Subcutaneous abdominal adipose tissue (tissue), 5 donors: ENCODE results near the gene GADD45G.

Experiments used
- H3K27ac ChIP-seq: one replicate; pipeline ENCODE4 v1.7.0; 2013; ENCODE audit warnings: low read depth, mild to moderate bottlenecking, inconsistent platforms, low read length, moderate library complexity
- H3K27me3 ChIP-seq, 5 donors: one replicate each; pipeline ENCODE4 v1.7.0; 2013; ENCODE audit warnings: low read length in 5 of 5, inconsistent platforms in 1 of 5; ENCODE audit not compliant: control insufficient read depth in 5 of 5, insufficient read depth in 4 of 5
- H3K36me3 ChIP-seq, 5 donors: one replicate each; pipeline ENCODE4 v1.7.0; 2013; ENCODE audit warnings: low read length in 5 of 5; ENCODE audit not compliant: control insufficient read depth in 5 of 5, insufficient read depth in 5 of 5
- H3K4me1 ChIP-seq, 5 donors: one replicate each; pipeline ENCODE4 v1.7.0; 2013; ENCODE audit warnings: low read length in 5 of 5, mild to moderate bottlenecking in 3 of 5, moderate library complexity in 1 of 5; ENCODE audit not compliant: control insufficient read depth in 5 of 5, insufficient read depth in 5 of 5
- H3K4me3 ChIP-seq, 5 donors: one replicate each; pipeline ENCODE4 v1.7.0; 2013; ENCODE audit warnings: low read length in 5 of 5, low read depth in 1 of 5
- H3K9ac ChIP-seq, 5 donors: one replicate each; pipeline ENCODE4 v1.7.0; 2013; ENCODE audit warnings: low read length in 5 of 5, mild to moderate bottlenecking in 4 of 5, moderate library complexity in 3 of 5
- H3K9me3 ChIP-seq, 5 donors: one replicate each; pipeline ENCODE4 v1.7.0; 2013; ENCODE audit warnings: low read length in 5 of 5; ENCODE audit not compliant: control insufficient read depth in 5 of 5
- donor health status: healthy.
- donor health status: healthy.
- donor health status: healthy.
- donor health status: healthy.
- donor health status: healthy.

Gene GADD45G

DNA sequence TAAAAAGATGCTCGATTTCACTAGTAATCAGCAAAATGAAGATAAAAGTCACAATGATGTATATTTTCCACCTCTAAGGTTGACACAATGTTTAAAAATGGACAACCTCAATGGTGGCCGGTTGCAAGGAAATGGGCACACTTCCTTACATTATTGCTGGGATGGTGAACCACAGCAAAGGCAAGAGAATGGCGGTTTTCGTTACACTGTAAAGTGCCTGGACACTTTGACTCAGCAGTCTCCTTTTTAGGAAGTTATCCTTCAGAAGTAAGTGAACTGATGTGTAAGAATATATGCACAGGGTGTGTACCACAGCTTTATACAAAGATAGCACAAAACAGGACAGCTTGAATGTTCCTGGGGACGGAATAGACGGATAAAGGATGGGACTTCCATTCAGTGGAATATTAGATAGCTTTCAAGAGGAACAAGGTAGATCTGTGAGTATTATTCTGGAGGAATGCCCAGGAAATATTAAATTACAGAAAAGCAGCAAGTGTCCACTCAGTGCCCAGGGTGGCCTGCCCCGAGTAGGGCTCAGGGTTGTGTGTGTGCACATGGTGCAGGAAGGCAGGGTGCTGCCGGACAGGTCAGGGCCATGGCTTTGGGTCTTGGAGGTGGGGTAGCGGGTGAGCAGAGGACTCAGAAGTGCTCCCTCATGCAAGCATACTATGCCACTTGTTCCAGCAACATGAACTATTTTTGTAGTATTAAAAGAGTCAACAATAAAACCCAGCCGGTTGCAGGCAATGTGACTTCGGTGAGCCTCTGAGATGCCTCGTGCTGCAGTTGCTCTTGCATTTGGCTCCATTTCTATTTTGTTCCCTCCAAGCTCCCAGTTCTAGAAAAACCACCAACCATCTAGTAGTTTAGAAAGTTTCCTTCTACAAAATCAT is 24.5 kb downstream of the GADD45G start:
- no peaks in the 10 kb centered on the region for H3K9me3 ChIP-seq

DNA sequence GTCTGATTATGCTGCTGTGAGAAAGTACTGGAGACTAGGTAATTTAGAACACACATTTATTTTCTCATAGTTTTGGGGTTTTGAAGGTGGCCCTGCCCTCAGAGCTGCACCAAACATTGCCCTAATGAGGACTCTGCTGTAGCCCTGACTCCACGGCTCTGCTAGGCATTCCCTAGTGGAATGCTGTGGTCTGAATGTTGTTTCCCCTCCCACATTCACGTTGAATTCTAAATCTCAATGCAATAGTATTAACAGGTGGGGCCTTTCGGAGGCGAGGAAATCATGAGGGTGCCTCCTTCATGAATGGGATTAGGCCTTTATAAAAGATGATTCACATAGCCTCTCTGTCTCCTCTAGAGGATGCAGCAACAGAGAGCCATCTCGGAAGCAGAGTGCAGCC is 25.7 kb downstream of the GADD45G start:
- no peak overlapping the region for H3K9ac ChIP-seq
- H3K4me3 ChIP-seq: no peak overlapping the region
- peaks cover 0 to 4% (median 0%) of the 10 kb centered on the region in 5 donors for H3K27me3 ChIP-seq
- no peaks in the 10 kb centered on the region for H3K36me3 ChIP-seq
- H3K4me1 ChIP-seq: peaks cover 0 to 16% (median 0%) of the 10 kb centered on the region in 5 donors
- no peaks in the 10 kb centered on the region for H3K9me3 ChIP-seq
- no peak overlapping the region for H3K27ac ChIP-seq

More for the DNA sequence above, 24.5 kb downstream of the GADD45G start:
- H3K4me1 ChIP-seq: peaks cover 0 to 16% (median 0%) of the 10 kb centered on the region in 5 donors
- H3K9ac ChIP-seq: no peak overlapping the region
- H3K27ac ChIP-seq: no peak overlapping the region
- H3K4me3 ChIP-seq: no peak overlapping the region
- H3K36me3 ChIP-seq: no peaks in the 10 kb centered on the region
- peaks cover 0 to 7% (median 0%) of the 10 kb centered on the region in 5 donors for H3K27me3 ChIP-seq

DNA sequence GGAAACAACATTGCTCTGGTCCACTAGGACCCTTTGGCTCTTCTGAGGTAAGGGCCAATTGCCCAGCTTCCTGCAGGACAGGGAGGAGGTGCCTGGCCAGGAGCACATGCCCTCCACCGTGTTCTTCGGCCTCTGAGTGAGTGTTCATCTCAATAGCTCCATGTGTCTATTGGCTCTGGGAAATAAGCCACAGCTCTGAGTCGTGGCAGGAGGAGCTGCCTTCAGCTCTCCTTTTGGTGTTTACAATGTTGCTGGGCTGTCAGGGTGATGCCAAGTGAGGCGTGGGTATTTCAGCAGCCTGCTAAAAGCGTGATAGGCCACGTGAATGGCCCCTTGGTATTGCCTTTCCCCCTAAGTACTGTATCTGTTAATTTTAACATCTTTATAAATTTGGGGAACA is 26.6 kb downstream of the GADD45G start:
- Histone ChIP-seq H3K9ac (no peak overlapping the region), H3K4me3 (no peak overlapping the region), H3K27ac (no peak overlapping the region), H3K36me3 (no peaks in the 10 kb centered on the region), H3K27me3 (peaks cover 0 to 4% (median 0%) of the 10 kb centered on the region in 5 donors), H3K9me3 (no peaks in the 10 kb centered on the region), H3K4me1 (peaks cover 0 to 16% (median 0%) of the 10 kb centered on the region in 5 donors)

DNA sequence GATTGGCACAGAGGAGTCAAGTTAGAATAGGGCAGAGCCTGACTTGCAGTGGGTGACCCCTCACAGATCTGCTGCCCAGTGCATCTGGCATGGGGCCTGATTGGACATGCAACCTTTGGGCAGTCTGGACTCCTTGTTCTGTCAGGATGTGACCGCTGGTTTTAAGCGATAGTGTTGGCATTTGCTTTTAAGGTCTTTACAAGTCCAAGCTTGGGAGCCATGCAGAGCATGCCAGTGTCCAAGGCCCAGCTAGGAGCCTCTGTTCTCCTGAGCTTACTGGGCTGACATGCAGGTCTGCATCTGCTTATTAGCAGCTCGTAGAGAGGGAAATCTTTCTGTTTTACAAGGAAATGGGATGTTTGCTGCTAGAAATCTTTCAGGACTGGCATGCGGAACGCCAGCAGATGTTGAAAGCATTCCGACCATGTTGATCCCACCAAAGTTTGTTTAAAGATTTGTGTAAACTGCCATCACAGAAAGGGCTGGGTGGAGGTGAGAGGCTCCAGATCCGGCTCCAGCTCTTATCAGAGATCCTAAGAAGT is 27.5 kb downstream of the GADD45G start:
- Histone ChIP-seq H3K4me3 (no peak overlapping the region), H3K9ac (no peak overlapping the region), H3K9me3 (no peaks in the 10 kb centered on the region), H3K27me3 (peaks cover 0 to under 1% (median 0%) of the 10 kb centered on the region in 5 donors), H3K36me3 (no peaks in the 10 kb centered on the region), H3K4me1 (peaks cover 0 to 16% (median 0%) of the 10 kb centered on the region in 5 donors), H3K27ac (no peak overlapping the region)

DNA sequence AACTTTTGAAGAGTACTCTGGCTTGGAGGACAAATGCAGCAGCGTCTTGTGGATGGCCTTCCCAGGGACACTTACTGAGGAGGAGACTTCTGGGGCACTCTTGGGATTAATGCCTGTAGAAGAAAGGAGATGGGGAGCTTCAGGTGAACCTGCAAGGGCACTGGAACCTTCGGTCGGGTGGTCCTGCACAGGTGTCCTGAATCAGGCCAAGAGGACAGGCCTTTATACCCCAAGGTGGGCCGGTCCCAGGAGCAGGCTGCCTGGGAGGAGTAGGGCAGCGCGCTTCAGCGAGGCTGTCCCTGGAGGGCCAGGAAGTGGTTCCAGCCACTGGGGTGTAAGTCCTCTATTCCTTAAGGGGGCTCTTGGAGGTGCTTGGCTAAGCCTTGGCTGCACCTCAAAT is 27.9 kb downstream of the GADD45G start:
- Histone ChIP-seq H3K9me3 (no peaks in the 10 kb centered on the region), H3K27me3 (no peaks in the 10 kb centered on the region), H3K27ac (no peak overlapping the region), H3K9ac (no peak overlapping the region), H3K4me3 (no peak overlapping the region), H3K36me3 (no peaks in the 10 kb centered on the region), H3K4me1 (peaks cover 0 to 16% (median 0%) of the 10 kb centered on the region in 5 donors)

DNA sequence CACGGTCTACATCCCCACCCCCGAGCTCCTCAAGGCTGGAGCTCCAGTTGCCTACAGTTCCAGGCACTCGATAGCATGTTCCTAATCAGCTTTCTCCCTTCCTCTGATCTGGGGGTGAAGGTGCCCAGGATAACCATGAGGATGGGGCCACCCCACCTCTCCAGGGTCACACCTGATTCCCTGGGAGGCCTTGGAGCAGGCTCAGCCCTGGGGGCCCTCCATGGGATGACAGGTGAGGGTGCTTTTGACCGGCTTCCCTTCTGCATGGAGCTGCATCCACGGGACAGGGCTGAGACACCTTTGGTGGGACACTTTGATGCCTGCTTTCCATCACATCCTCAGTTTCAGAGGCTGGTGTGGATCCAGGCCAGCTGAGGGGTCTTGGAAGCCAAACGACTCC is 28.6 kb downstream of the GADD45G start:
- Histone ChIP-seq H3K9me3 (no peaks in the 10 kb centered on the region), H3K4me1 (peaks cover 0 to 16% (median under 1%) of the 10 kb centered on the region in 5 donors), H3K9ac (no peak overlapping the region), H3K27ac (no peak overlapping the region), H3K36me3 (no peaks in the 10 kb centered on the region), H3K4me3 (no peak overlapping the region), H3K27me3 (no peaks in the 10 kb centered on the region)

DNA sequence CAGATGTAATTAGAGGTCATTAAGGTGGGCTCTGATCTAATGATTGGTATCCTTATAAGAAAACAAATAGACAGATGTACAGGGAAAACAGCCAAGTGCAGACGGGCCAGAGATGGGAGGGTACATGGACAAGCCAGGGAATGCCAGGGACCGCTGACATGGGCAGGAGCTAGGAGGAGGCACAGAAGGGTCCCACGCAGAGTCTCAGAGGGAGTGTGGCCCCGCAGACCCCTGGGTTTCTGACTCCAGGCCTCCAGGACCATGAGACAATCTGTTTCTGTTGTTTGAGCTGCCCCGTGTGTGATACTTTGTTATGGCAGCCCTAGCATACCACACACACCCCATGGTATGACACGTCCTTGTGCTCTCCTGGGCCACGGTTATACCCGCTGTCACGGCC is 29.1 kb downstream of the GADD45G start:
- Histone ChIP-seq H3K9ac (no peak overlapping the region), H3K27me3 (no peaks in the 10 kb centered on the region), H3K4me1 (peaks cover 3 to 21% (median 5%) of the 10 kb centered on the region in 5 donors), H3K36me3 (no peaks in the 10 kb centered on the region), H3K9me3 (no peaks in the 10 kb centered on the region), H3K4me3 (no peak overlapping the region), H3K27ac (no peak overlapping the region)

DNA sequence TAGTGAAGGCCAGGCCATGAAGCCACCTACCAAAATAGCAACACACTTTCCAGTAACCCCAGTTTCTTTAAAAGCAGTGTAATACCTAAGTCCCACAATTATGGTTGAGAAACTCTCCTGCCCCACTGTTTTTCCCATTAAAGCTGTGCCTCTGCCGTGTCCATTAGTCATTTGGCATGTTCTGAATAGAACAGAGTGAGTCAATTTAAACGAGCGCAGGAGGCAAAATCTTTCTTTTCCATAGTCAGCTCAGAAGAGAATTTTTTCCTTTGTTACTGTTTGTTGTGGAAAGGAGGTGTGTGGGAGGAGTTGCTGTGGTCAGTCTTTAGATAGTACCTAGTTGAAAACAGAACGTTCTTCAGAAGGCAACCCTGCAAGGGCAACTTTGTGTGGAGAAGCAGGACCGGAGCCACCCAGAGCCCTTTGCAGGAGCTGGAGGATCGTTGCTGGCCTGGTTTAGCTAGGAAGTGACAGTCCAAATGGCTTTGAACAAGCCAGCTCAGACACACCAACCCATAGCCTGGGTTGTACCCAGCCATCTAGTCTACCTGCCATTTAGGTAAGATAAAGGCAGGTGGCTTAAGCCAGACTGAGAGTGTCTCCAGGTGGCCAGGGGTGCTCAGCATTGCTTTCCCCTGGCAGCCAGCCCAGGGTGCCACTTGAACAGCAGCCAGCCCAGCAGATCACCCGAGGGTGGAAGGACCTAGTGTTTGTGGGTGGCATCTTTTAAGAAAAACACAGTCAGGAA is 30.4 kb downstream of the GADD45G start:
- Histone ChIP-seq H3K4me3 (no peak overlapping the region), H3K27ac (no peak overlapping the region), H3K9me3 (no peaks in the 10 kb centered on the region), H3K27me3 (no peaks in the 10 kb centered on the region), H3K36me3 (no peaks in the 10 kb centered on the region), H3K9ac (no peak overlapping the region), H3K4me1 (peaks cover 13 to 34% (median 18%) of the 10 kb centered on the region in 5 donors)

DNA sequence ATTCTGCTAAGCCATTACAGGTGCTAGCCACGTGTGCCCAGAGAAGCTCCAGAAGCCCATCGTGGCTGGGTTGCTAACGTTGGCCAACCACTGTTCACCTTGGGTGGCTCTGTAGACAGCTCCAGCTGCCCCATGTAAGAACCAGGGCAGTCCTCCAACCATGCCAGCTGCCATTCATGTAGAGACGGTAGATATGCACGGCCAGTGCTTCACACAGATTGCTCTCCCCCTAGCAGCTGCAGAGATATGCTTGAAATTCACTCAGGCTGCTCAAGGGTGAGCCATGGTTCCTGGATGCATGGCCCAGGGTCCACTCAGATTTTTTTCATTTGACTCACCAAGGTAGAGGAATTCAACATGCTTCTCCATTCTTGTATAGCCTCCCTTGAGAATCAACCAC is 31.0 kb downstream of the GADD45G start:
- Histone ChIP-seq H3K4me3 (no peak overlapping the region), H3K27me3 (no peaks in the 10 kb centered on the region), H3K9ac (no peak overlapping the region), H3K27ac (no peak overlapping the region), H3K36me3 (no peaks in the 10 kb centered on the region), H3K4me1 (peaks cover 13 to 39% (median 24%) of the 10 kb centered on the region in 5 donors), H3K9me3 (no peaks in the 10 kb centered on the region)

DNA sequence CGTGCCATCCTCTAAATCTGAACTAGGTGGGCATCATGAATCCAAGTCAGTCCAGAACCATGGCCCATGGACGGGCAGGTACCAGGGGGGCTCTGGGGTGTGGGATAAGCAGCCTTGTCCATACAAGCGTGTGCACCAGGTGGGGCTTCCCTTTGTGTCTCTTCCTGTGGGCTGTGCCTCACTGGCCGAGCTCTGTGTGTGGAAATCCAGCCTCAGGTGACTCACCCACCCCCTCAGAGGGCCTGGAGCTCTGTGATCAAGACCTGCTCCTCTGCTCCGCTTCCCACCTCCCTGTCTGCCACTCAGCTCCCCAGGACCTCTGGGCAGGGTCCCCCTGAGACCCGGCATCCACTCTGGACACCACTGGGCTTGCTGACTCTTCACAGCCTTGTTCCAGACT is 33.0 kb downstream of the GADD45G start:
- Histone ChIP-seq H3K9me3 (peaks cover 0 to 4% (median 0%) of the 10 kb centered on the region in 5 donors), H3K36me3 (no peaks in the 10 kb centered on the region), H3K9ac (no peak overlapping the region), H3K27ac (no peak overlapping the region), H3K4me1 (peaks cover 13 to 28% (median 27%) of the 10 kb centered on the region in 5 donors), H3K27me3 (no peaks in the 10 kb centered on the region), H3K4me3 (no peak overlapping the region)
